ENCODE results near the gene FAT1. TPM values are rescaled to one million over a fixed set of nuclear protein-coding genes. Genes with fewer than 3 reads are reported as not detected.

FAT1 gene
- total and polyA plus RNA-seq, 2 donors (not counting 3 experiments of a cell fraction or from before 2014, with no cell fraction given) = 9.2 to 9.8 TPM

DNA sequence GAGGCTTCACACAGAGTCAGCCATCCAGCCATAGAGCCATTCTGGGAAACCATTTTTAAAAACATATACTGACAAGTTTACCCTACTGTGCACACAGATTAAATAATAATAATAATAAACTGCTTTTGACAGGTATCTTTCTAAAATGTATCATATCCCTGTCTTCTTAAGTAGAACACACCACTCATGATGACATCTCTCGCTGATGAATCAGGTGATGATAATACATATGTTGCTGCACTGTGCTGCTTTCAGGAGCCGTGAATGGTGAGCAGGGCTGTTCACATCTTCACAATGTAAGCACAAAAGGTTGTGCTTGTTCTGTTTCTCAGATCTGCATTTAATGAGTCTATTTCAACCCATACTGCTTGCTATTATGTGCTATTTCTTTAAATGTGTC is 171.8 kb downstream of the FAT1 start:
- H2AFZ ChIP-seq (ENCODE audit: low read depth, low read length) = no peak overlapping the region
- H3K9ac ChIP-seq (replicated peaks; ENCODE audit: extremely low read depth, insufficient read depth, low read length) = no peak overlapping the region
- intact Hi-C loops (cut with micrococcal nuclease) = no loop called here
- H3K9me1 ChIP-seq (replicated peaks; ENCODE audit: control insufficient read depth, extremely low read depth, insufficient read depth, low read length) = no peaks in the 10 kb centered on the region
- H3K4me1 ChIP-seq (ENCODE audit: control insufficient read depth, extremely low read depth, insufficient read depth, low read length) = no peaks in the 10 kb centered on the region
- H3K4me3 ChIP-seq (replicated peaks in 1 of 3; ENCODE audit: insufficient read depth in 1 of 3, low read depth in 1 of 3, low read length in 3 of 3) = no peak overlapping the region
- H3K36me3 ChIP-seq (ENCODE audit: control insufficient read depth in 2 of 2, extremely low read depth in 1 of 2, insufficient read depth in 2 of 2, low read length in 2 of 2) = no peaks in the 10 kb centered on the region
- ChIA-PET CTCF (no interaction called here), POLR2A (no interaction called here)
- H3K27ac ChIP-seq (ENCODE audit: insufficient read depth, low read depth, low read length) = no peak overlapping the region
- H3K27me3 ChIP-seq (ENCODE audit: control insufficient read depth in 2 of 2, insufficient read depth in 2 of 2, low read length in 2 of 2) = no peaks in the 10 kb centered on the region
- no peak for FAIRE-seq
- H3K4me2 ChIP-seq (ENCODE audit: insufficient read depth, low read length) = no peak overlapping the region
- no peak for TF ChIP-seq POLR2A (IDR thresholded peaks at IDR 0.05; ENCODE audit: low read depth, low read length)
- no peak for TF ChIP-seq GATA2 (IDR thresholded peaks at IDR 0.05; ENCODE audit: insufficient read depth, insufficient read length, low read depth, low read length)
- no peak for TF ChIP-seq EZH2 (IDR thresholded peaks at IDR 0.05; ENCODE audit: borderline replicate concordance, low read depth, low read length, severe bottlenecking)
- H3K79me2 ChIP-seq (ENCODE audit: control insufficient read depth, insufficient read depth, low read length) = no peaks in the 10 kb centered on the region
- H3K9me3 ChIP-seq (replicated peaks; ENCODE audit: control insufficient read depth, insufficient read depth, low read length) = no peaks in the 10 kb centered on the region
- DNase-seq (ENCODE audit: low read depth, low spot score) = no peak
- no TSS peak for BruUV-seq (replicated peaks)
- H4K20me1 ChIP-seq (replicated peaks; ENCODE audit: control insufficient read depth, extremely low read depth, insufficient read depth, low read length) = no peaks in the 10 kb centered on the region
- dilution Hi-C loops (cut with MboI; ENCODE audit: extremely low pct_ligation_motif_present, low sequenced_read_pairs) = no loop called here

DNA sequence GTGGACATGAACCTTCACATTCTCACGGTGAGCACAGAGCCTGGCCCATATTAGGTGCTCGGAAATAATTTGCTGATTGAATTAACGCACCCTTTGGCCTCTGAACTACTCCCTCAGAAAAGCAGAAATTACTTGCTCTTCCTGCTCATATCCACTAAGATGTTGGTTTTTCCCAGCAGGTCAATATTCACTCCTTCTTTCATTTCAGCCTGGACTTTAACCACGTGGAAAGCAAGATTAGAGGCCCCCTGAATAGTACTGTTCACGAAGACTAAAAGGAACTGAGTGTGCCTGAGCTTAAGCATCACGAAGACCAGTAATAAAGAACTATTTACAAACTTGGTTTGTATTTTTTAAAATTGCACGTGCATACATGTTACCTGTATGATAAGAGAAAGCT is 178.2 kb downstream of the FAT1 start:
- Histone ChIP-seq H3K27me3 (ENCODE audit: control insufficient read depth in 2 of 2, insufficient read depth in 2 of 2, low read length in 2 of 2) (no peaks in the 10 kb centered on the region), H4K20me1 (replicated peaks; ENCODE audit: control insufficient read depth, extremely low read depth, insufficient read depth, low read length) (no peaks in the 10 kb centered on the region), H3K4me1 (ENCODE audit: control insufficient read depth, extremely low read depth, insufficient read depth, low read length) (no peaks in the 10 kb centered on the region), H3K36me3 (ENCODE audit: control insufficient read depth in 2 of 2, extremely low read depth in 1 of 2, insufficient read depth in 2 of 2, low read length in 2 of 2) (no peaks in the 10 kb centered on the region), H3K4me2 (ENCODE audit: insufficient read depth, low read length) (no peak overlapping the region), H3K4me3 (replicated peaks in 1 of 3; ENCODE audit: insufficient read depth in 1 of 3, low read depth in 1 of 3, low read length in 3 of 3) (no peak overlapping the region), H3K9ac (replicated peaks; ENCODE audit: extremely low read depth, insufficient read depth, low read length) (no peak overlapping the region), H3K9me3 (replicated peaks; ENCODE audit: control insufficient read depth, insufficient read depth, low read length) (no peaks in the 10 kb centered on the region), H2AFZ (ENCODE audit: low read depth, low read length) (no peak overlapping the region), H3K9me1 (replicated peaks; ENCODE audit: control insufficient read depth, extremely low read depth, insufficient read depth, low read length) (no peaks in the 10 kb centered on the region), H3K79me2 (ENCODE audit: control insufficient read depth, insufficient read depth, low read length) (no peaks in the 10 kb centered on the region), H3K27ac (ENCODE audit: insufficient read depth, low read depth, low read length) (no peak overlapping the region)
- BruUV-seq (replicated peaks) = no TSS peak
- intact Hi-C loops (cut with micrococcal nuclease) (no loop called here), dilution Hi-C loops (cut with MboI; ENCODE audit: extremely low pct_ligation_motif_present, low sequenced_read_pairs) (no loop called here)
- CTCF ChIA-PET = no interaction called here
- POLR2A ChIA-PET = no interaction called here
- TF ChIP-seq GATA2 (IDR thresholded peaks at IDR 0.05; ENCODE audit: insufficient read depth, insufficient read length, low read depth, low read length) (no peak), FOS (IDR thresholded peaks at IDR 0.05; ENCODE audit: borderline replicate concordance, insufficient read depth, low read length) (no peak), JUN (IDR thresholded peaks at IDR 0.05; ENCODE audit: borderline replicate concordance, insufficient read depth, insufficient read length, low read depth) (no peak), POLR2A (IDR thresholded peaks at IDR 0.05; ENCODE audit: low read depth, low read length) (no peak), POLR2AphosphoS5 (IDR thresholded peaks at IDR 0.05; ENCODE audit: insufficient read depth, low read depth, low read length) (no peak), EZH2 (IDR thresholded peaks at IDR 0.05; ENCODE audit: borderline replicate concordance, low read depth, low read length, severe bottlenecking) (no peak), MYC (IDR thresholded peaks at IDR 0.05; ENCODE audit: low read depth, low read length) (no peak)
- TF ChIP-seq, protein P1, sequence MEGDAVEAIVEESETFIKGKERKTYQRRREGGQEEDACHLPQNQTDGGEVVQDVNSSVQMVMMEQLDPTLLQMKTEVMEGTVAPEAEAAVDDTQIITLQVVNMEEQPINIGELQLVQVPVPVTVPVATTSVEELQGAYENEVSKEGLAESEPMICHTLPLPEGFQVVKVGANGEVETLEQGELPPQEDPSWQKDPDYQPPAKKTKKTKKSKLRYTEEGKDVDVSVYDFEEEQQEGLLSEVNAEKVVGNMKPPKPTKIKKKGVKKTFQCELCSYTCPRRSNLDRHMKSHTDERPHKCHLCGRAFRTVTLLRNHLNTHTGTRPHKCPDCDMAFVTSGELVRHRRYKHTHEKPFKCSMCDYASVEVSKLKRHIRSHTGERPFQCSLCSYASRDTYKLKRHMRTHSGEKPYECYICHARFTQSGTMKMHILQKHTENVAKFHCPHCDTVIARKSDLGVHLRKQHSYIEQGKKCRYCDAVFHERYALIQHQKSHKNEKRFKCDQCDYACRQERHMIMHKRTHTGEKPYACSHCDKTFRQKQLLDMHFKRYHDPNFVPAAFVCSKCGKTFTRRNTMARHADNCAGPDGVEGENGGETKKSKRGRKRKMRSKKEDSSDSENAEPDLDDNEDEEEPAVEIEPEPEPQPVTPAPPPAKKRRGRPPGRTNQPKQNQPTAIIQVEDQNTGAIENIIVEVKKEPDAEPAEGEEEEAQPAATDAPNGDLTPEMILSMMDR (IDR thresholded peaks at IDR 0.05; ENCODE audit: extremely low read depth in 1 of 2, insufficient read depth in 1 of 2, low read depth in 1 of 2, low read length in 2 of 2) = no peak
- TF ChIP-seq, protein P2, sequence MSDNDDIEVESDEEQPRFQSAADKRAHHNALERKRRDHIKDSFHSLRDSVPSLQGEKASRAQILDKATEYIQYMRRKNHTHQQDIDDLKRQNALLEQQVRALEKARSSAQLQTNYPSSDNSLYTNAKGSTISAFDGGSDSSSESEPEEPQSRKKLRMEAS (IDR thresholded peaks at IDR 0.05; ENCODE audit: insufficient read depth, insufficient read length) = no peak
- DNase-seq (ENCODE audit: low read depth, low spot score) = no peak
- FAIRE-seq = no peak
